ENCODE data around the gene SLC4A2.

The SLC4A2 gene

DNA sequence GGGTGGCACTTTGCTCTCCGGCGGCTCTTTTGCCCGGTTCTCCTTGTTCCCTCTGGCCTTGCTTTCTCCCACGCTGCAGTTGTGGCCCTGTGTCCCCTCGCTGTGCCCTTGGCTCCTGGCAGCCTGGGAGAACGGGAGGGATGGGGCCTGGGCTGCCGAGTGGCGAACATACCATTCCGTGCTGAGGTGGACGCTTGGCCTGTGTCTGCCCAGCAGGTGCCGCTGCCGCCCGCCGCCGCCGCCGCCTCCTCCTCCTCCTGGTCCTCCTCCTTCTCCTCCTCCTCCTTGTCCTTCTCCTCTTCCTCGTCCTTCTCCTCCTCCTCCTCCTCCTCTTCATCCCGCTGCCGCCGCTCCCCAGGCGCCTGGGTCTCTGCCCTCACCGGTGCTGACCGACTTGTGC is 62.9 kb downstream of the SLC4A2 start:
- no peak for DNase-seq (ENCODE audit: low read depth in 2 of 2)
- TF ChIP-seq CTCF (IDR thresholded peaks at IDR 0.05; ENCODE audit: low read depth, low read length): no peak
- H3K4me3 ChIP-seq (replicated peaks in 1 of 2; ENCODE audit: low read depth in 2 of 2, low read length in 2 of 2): no peak overlapping the region

GRCh38 chr7:151122796-151123157 is 63.4 kb downstream of the SLC4A2 start:
- no peak for TF ChIP-seq CTCF (IDR thresholded peaks at IDR 0.05; ENCODE audit: low read depth, low read length)
- no peak for DNase-seq (ENCODE audit: low read depth in 2 of 2)

GRCh38 chr7:151123158-151123821 is 63.9 kb downstream of the SLC4A2 start:
- H3K4me3 ChIP-seq (replicated peaks in 1 of 2; ENCODE audit: low read depth in 2 of 2, low read length in 2 of 2): no peak overlapping the region
- no peak for DNase-seq (ENCODE audit: low read depth in 2 of 2)
- no peak for TF ChIP-seq CTCF (IDR thresholded peaks at IDR 0.05; ENCODE audit: low read depth, low read length)

More at GRCh38 chr7:151122796-151123157, 63.4 kb downstream of the SLC4A2 start:
- H3K4me3 ChIP-seq (replicated peaks in 1 of 2; ENCODE audit: low read depth in 2 of 2, low read length in 2 of 2): no peak overlapping the region

- H3K4me3 ChIP-seq (replicated peaks in 1 of 2; ENCODE audit: low read depth in 2 of 2, low read length in 2 of 2): no peak overlapping the region
- peak; percentile 81 to 84 for DNase-seq (ENCODE audit: low read depth in 2 of 2)
- TF ChIP-seq CTCF (IDR thresholded peaks at IDR 0.05; ENCODE audit: low read depth, low read length): peak; percentile 100
Observed at GRCh38 chr7:151123822-151124464, 64.6 kb downstream of the SLC4A2 start.

GRCh38 chr7:151124481-151124880 is 65.1 kb downstream of the SLC4A2 start:
- no peak for DNase-seq (ENCODE audit: low read depth in 2 of 2)
- TF ChIP-seq CTCF (IDR thresholded peaks at IDR 0.05; ENCODE audit: low read depth, low read length): no peak

GRCh38 chr7:151124899-151125399 is 65.6 kb downstream of the SLC4A2 start:
- DNase-seq (ENCODE audit: low read depth in 2 of 2): no peak
- no peak for TF ChIP-seq CTCF (IDR thresholded peaks at IDR 0.05; ENCODE audit: low read depth, low read length)
- H3K4me3 ChIP-seq (replicated peaks in 1 of 2; ENCODE audit: low read depth in 2 of 2, low read length in 2 of 2): no peak overlapping the region

More at GRCh38 chr7:151124481-151124880, 65.1 kb downstream of the SLC4A2 start:
- H3K4me3 ChIP-seq (replicated peaks in 1 of 2; ENCODE audit: low read depth in 2 of 2, low read length in 2 of 2): no peak overlapping the region
